HEK293 (cell line): ENCODE results near the gene EDDM13.

Experiments
- CTCF ChIA-PET: fragments of 350-600 bp; formaldehyde crosslinking; extraction: SDS; loops from one replicate; lab custom pipeline; 2021; ENCODE audit warnings: antibody characterized with exemption; lab: Yijun Ruan, JAX
- POLR2A ChIA-PET: fragments of 300-600 bp; formaldehyde crosslinking; extraction: SDS; loops from one replicate; lab custom pipeline; 2020; ENCODE audit warnings: antibody characterized with exemption, inconsistent platforms; lab: Yijun Ruan, JAX
- H3K27ac ChIP-seq: fragments of 200-500 bp; sonication (Bioruptor generic); 2 replicates; pipeline ENCODE4 v1.5.1; 2014; ENCODE audit warnings: low read depth, low read length, control low read depth, inconsistent platforms; ENCODE audit errors: extremely low read depth
- H3K36me3 ChIP-seq, 2 experiments: fragments of 200-500 bp in 1 of 2; sonication (Bioruptor generic) in 1 of 2; 1 replicate in 1 of 2; 2 replicates in 1 of 2; pipeline ENCODE4 v1.5.1; 2014 to 2017; ENCODE audit warnings: inconsistent platforms in 2 of 2, low read length in 2 of 2; ENCODE audit not compliant: control insufficient read depth in 2 of 2, insufficient read depth in 1 of 2
- H3K4me1 ChIP-seq: fragments of 200-500 bp; sonication (Bioruptor generic); 2 replicates; pipeline ENCODE4 v1.5.1; 2014; ENCODE audit warnings: mild to moderate bottlenecking, low read length, inconsistent platforms; ENCODE audit not compliant: control insufficient read depth, insufficient read depth
- H3K4me3 ChIP-seq: 2 replicates; pipeline ENCODE4 v1.5.1; 2011; ENCODE audit warnings: low read depth, mild to moderate bottlenecking, control low read depth, low read length, moderate library complexity
- H3K9me3 ChIP-seq: fragments of 200-500 bp; sonication (Bioruptor generic); 2 replicates; pipeline ENCODE4 v1.5.1; 2014; ENCODE audit warnings: low read depth, low read length, inconsistent platforms; ENCODE audit not compliant: control insufficient read depth, insufficient read depth
- ELK4 ChIP-seq: IDR thresholded peaks from 2 replicates; pipeline ENCODE4 v1.6.1; 2011; ENCODE audit warnings: mild to moderate bottlenecking, low read depth, low read length, borderline replicate concordance
- GFI1B ChIP-seq: fragments of 450-650 bp; formaldehyde crosslinking; IDR thresholded peaks from 2 replicates; pipeline ENCODE4 v1.5.1; 2016; ENCODE audit warnings: missing biosample characterization, missing genetic modification characterization
- GLI2 ChIP-seq: fragments of 450-650 bp; formaldehyde crosslinking; IDR thresholded peaks from 2 replicates; pipeline ENCODE4; 2017; ENCODE audit warnings: missing biosample characterization, missing genetic modification characterization, low read depth, borderline replicate concordance
- HOXD13 ChIP-seq: sonication (generic); formaldehyde crosslinking; IDR thresholded peaks from 2 replicates; pipeline ENCODE4 v1.8.0; 2022; ENCODE audit warnings: missing genetic modification reagents, borderline replicate concordance
- PRDM6 ChIP-seq: fragments of 450-650 bp; formaldehyde crosslinking; IDR thresholded peaks from 2 replicates; pipeline ENCODE4 v1.5.1; 2017; ENCODE audit warnings: missing biosample characterization, missing genetic modification characterization
- REPIN1 ChIP-seq: fragments of 450-650 bp; formaldehyde crosslinking; IDR thresholded peaks from 2 replicates; pipeline ENCODE4 v1.5.1; 2017; ENCODE audit warnings: missing biosample characterization, missing genetic modification characterization, low read depth
- SP3 ChIP-seq: fragments of 450-650 bp; formaldehyde crosslinking; IDR thresholded peaks from 2 replicates; pipeline ENCODE4 v1.5.1; 2016; ENCODE audit warnings: missing biosample characterization, missing genetic modification characterization
- SP7 ChIP-seq: fragments of 450-650 bp; formaldehyde crosslinking; IDR thresholded peaks from 2 replicates; pipeline ENCODE4 v1.5.1; 2016; ENCODE audit warnings: missing biosample characterization, missing genetic modification characterization
- ZBTB21 ChIP-seq: fragments of 450-650 bp; formaldehyde crosslinking; IDR thresholded peaks from 2 replicates; pipeline ENCODE4 v1.5.1; 2017; ENCODE audit warnings: missing biosample characterization, missing genetic modification characterization
- ZBTB49 ChIP-seq: fragments of 450-650 bp; formaldehyde crosslinking; IDR thresholded peaks from 2 replicates; pipeline ENCODE4 v1.5.1; 2016; ENCODE audit warnings: missing biosample characterization, missing genetic modification characterization, low read depth
- ZFP41 ChIP-seq: fragments of 450-650 bp; formaldehyde crosslinking; IDR thresholded peaks from 2 replicates; pipeline ENCODE4 v1.5.1; 2016; ENCODE audit warnings: missing biosample characterization, missing genetic modification characterization, borderline replicate concordance
- ZNF114 ChIP-seq: fragments of 450-650 bp; formaldehyde crosslinking; IDR thresholded peaks from 2 replicates; pipeline ENCODE4 v1.5.0; 2017; ENCODE audit warnings: missing biosample characterization, missing genetic modification characterization
- ZNF146 ChIP-seq: fragments of 450-650 bp; formaldehyde crosslinking; IDR thresholded peaks from 2 replicates; pipeline ENCODE4 v1.5.1; 2016; ENCODE audit warnings: missing biosample characterization, missing genetic modification characterization
- ZNF155 ChIP-seq: fragments of 450-650 bp; formaldehyde crosslinking; IDR thresholded peaks from 2 replicates; pipeline ENCODE4 v1.5.1; 2016; ENCODE audit warnings: missing biosample characterization, missing genetic modification characterization
- ZNF280D ChIP-seq: fragments of 450-650 bp; formaldehyde crosslinking; IDR thresholded peaks from 2 replicates; pipeline ENCODE4 v1.5.1; 2016; ENCODE audit warnings: missing biosample characterization, missing genetic modification characterization
- ZNF341 ChIP-seq: fragments of 450-650 bp; formaldehyde crosslinking; IDR thresholded peaks from 2 replicates; pipeline ENCODE4; 2016; ENCODE audit warnings: low read depth, missing biosample characterization, missing genetic modification characterization
- ZNF433 ChIP-seq: fragments of 450-650 bp; formaldehyde crosslinking; IDR thresholded peaks from 2 replicates; pipeline ENCODE4 v1.5.1; 2016; ENCODE audit warnings: missing biosample characterization, missing genetic modification characterization, low read depth
- ZNF692 ChIP-seq: fragments of 450-650 bp; formaldehyde crosslinking; IDR thresholded peaks from 2 replicates; pipeline ENCODE4 v1.5.1; 2016; ENCODE audit warnings: missing biosample characterization, missing genetic modification characterization
- ZNF768 ChIP-seq: fragments of 450-650 bp; formaldehyde crosslinking; IDR thresholded peaks from 2 replicates; pipeline ENCODE4 v1.5.1; 2018; ENCODE audit warnings: missing biosample characterization, mild to moderate bottlenecking, missing genetic modification characterization

The EDDM13 gene

GRCh38 chr19:56290104-56290503 is 17.6 kb downstream of the EDDM13 start:
- CTCF ChIA-PET = interaction anchor here (0.6 to 1.0 kb wide), 2 partner anchors 10 to 37 kb away, joined by 3 read pairs; no protein-coding TSS in a partner anchor
- POLR2A ChIA-PET = no interaction called here
- Histone ChIP-seq H3K9me3 (no peaks in the 10 kb centered on the region), H3K36me3 (peaks cover 0 to 10% of the 10 kb centered on the region in 2 experiments; a peak in 2 of 3 replicates), H3K4me3 (no peak overlapping the region), H3K27ac (no peak overlapping the region), H3K4me1 (no peaks in the 10 kb centered on the region)
- TF ChIP-seq ZNF146 (no peak), ZNF692 (tag by site-specific recombination) (no peak), SP7 (no peak), GFI1B (no peak), ZNF768 (tag by site-specific recombination) (no peak), ZFP41 (tag by site-specific recombination) (no peak)

GRCh38 chr19:56291867-56292266 is 19.3 kb downstream of the EDDM13 start:
- H3K4me1 ChIP-seq = no peaks in the 10 kb centered on the region
- H3K36me3 ChIP-seq = peaks cover 0 to 12% of the 10 kb centered on the region in 2 experiments; a peak in 2 of 3 replicates
- ChIA-PET POLR2A (no interaction called here), CTCF (no interaction called here)
- H3K9me3 ChIP-seq = no peaks in the 10 kb centered on the region
- H3K4me3 ChIP-seq = no peak overlapping the region
- no peak overlapping the region for H3K27ac ChIP-seq
- TF ChIP-seq REPIN1 (tag by site-specific recombination) = no peak
- no peak for TF ChIP-seq ZNF280D (tag by site-specific recombination)
- TF ChIP-seq PRDM6 (tag by site-specific recombination) = no peak
- no peak for TF ChIP-seq ZBTB49
- no peak for TF ChIP-seq ELK4
- TF ChIP-seq SP3 = no peak
- TF ChIP-seq ZNF433 = no peak
- no peak for TF ChIP-seq ZNF341 (tag by site-specific recombination)
- TF ChIP-seq ZNF155 = no peak
- no peak for TF ChIP-seq ZNF114
- no peak for TF ChIP-seq ZBTB21 (tag by site-specific recombination)
- no peak for TF ChIP-seq GLI2 (tag by site-specific recombination)
- TF ChIP-seq HOXD13 = no peak
